DND-41 (cell line): ENCODE measurements around the gene SERPINB12.

Source experiments
- ATAC-seq: fragments of 200-7000 bp; cut with Tn5 transposase; 3 replicates; pipeline ENCODE4 v1.9.1; 2021; ENCODE audit warnings: low read depth; ENCODE audit not compliant: insufficient read depth
- DNase-seq: peaks from one replicate; pipeline ENCODE4 v3.0.0-alpha.2; 2020
- H2AFZ ChIP-seq: 2 replicates; pipeline ENCODE4 v1.6.0; 2012; ENCODE audit warnings: low read depth, low read length
- H3K27ac ChIP-seq: 2 replicates; pipeline ENCODE4 v1.5.1; 2012; ENCODE audit warnings: low read length, inconsistent platforms
- H3K27me3 ChIP-seq: fragments of 200-600 bp; sonication (generic); 2 replicates; pipeline ENCODE4 v1.6.0; 2012; ENCODE audit warnings: low read length, mild to moderate bottlenecking, inconsistent platforms; ENCODE audit not compliant: insufficient read depth, poor library complexity
- H3K36me3 ChIP-seq: 2 replicates; pipeline ENCODE4 v1.5.1; 2012; ENCODE audit warnings: low read length, inconsistent platforms; ENCODE audit not compliant: insufficient read depth
- H3K4me1 ChIP-seq: 2 replicates; pipeline ENCODE4 v1.5.1; 2012; ENCODE audit warnings: mild to moderate bottlenecking, low read length; ENCODE audit not compliant: insufficient read depth
- H3K4me2 ChIP-seq: 2 replicates; pipeline ENCODE4 v1.6.0; 2012; ENCODE audit warnings: mild to moderate bottlenecking, moderate library complexity, low read length, inconsistent platforms; ENCODE audit not compliant: insufficient read depth
- H3K4me3 ChIP-seq, 2 experiments: fragments of 200-600 bp in 1 of 2; shearing (Covaris generic) in 1 of 2; 2 replicates each; pipeline ENCODE4 v1.5.1; 2012 to 2016; ENCODE audit warnings: inconsistent platforms in 2 of 2, low read length in 2 of 2, mild to moderate bottlenecking in 2 of 2, low read depth in 1 of 2, moderate library complexity in 1 of 2
- H3K79me2 ChIP-seq: 2 replicates; pipeline ENCODE4 v1.6.0; 2012; ENCODE audit warnings: low read length, inconsistent platforms; ENCODE audit not compliant: insufficient read depth
- H3K9ac ChIP-seq: 2 replicates; pipeline ENCODE4 v1.6.0; 2012; ENCODE audit warnings: low read depth, mild to moderate bottlenecking, inconsistent platforms, low read length, moderate library complexity
- H3K9me3 ChIP-seq: 2 replicates; pipeline ENCODE4 v1.5.1; 2012; ENCODE audit warnings: low read length, moderate library complexity, mild to moderate bottlenecking, inconsistent platforms; ENCODE audit not compliant: insufficient read depth, severe bottlenecking
- H4K20me1 ChIP-seq: 2 replicates; pipeline ENCODE4 v1.6.0; 2012; ENCODE audit warnings: low read length; ENCODE audit not compliant: insufficient read depth
- EZH2 ChIP-seq: IDR thresholded peaks from 3 replicates; pipeline ENCODE4 v1.6.1; 2012; ENCODE audit warnings: borderline replicate concordance, low read depth, mild to moderate bottlenecking, moderate library complexity, low read length, inconsistent platforms; ENCODE audit not compliant: severe bottlenecking
- TF ChIP-seq, protein P1 (sequence below): IDR thresholded peaks from 2 replicates; pipeline ENCODE4 v1.5.1; 2012; ENCODE audit warnings: borderline replicate concordance, low read length, moderate library complexity, mild to moderate bottlenecking; ENCODE audit not compliant: poor library complexity, severe bottlenecking; ENCODE audit errors: extremely low read depth

SERPINB12 gene, protein sequence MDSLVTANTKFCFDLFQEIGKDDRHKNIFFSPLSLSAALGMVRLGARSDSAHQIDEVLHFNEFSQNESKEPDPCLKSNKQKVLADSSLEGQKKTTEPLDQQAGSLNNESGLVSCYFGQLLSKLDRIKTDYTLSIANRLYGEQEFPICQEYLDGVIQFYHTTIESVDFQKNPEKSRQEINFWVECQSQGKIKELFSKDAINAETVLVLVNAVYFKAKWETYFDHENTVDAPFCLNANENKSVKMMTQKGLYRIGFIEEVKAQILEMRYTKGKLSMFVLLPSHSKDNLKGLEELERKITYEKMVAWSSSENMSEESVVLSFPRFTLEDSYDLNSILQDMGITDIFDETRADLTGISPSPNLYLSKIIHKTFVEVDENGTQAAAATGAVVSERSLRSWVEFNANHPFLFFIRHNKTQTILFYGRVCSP

DNA sequence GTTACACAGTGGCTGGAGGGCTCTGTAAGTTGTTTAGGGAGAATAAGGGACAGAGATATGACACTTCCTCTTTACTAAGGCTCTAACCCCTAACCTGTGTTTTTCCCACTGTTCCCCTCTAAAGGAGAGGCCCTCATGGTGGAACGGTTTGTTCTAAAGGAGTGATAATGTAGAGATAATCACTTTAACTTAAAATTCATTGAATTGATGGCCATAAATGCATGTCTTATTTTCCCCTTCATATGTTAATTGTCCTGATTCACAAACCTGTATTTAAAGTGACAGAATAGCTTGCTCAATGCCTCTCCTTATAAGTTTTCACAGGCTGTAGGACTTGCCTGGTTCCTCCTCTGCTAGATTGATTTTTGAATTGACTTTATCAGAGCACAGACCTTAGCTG is at the start of gene SERPINB12:
TSS of gene SERPINB12 (plus strand) at position 301 of the 400 bp plus-strand sequence. CDS start 13,791 bp downstream, outside the sequence.
- DNase-seq, result no peak
- Histone ChIP-seq H3K79me2 (no peaks in the 10 kb centered on the region), H4K20me1 (no peaks in the 10 kb centered on the region), H3K27ac (no peak within 1 kb of the TSS), H3K9ac (no peak within 1 kb of the TSS), H2AFZ (no peak within 1 kb of the TSS), H3K4me2 (no peak within 1 kb of the TSS), H3K4me3 (no peak within 1 kb of the TSS), H3K9me3 (no peaks in the 10 kb centered on the region), H3K4me1 (no peaks in the 10 kb centered on the region), H3K27me3 (peaks cover 22% of the 10 kb centered on the region), H3K36me3 (no peaks in the 10 kb centered on the region)
- TF ChIP-seq, protein P1, sequence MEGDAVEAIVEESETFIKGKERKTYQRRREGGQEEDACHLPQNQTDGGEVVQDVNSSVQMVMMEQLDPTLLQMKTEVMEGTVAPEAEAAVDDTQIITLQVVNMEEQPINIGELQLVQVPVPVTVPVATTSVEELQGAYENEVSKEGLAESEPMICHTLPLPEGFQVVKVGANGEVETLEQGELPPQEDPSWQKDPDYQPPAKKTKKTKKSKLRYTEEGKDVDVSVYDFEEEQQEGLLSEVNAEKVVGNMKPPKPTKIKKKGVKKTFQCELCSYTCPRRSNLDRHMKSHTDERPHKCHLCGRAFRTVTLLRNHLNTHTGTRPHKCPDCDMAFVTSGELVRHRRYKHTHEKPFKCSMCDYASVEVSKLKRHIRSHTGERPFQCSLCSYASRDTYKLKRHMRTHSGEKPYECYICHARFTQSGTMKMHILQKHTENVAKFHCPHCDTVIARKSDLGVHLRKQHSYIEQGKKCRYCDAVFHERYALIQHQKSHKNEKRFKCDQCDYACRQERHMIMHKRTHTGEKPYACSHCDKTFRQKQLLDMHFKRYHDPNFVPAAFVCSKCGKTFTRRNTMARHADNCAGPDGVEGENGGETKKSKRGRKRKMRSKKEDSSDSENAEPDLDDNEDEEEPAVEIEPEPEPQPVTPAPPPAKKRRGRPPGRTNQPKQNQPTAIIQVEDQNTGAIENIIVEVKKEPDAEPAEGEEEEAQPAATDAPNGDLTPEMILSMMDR, result no peak
- TF ChIP-seq EZH2, result no peak
- no peak for ATAC-seq

DNA sequence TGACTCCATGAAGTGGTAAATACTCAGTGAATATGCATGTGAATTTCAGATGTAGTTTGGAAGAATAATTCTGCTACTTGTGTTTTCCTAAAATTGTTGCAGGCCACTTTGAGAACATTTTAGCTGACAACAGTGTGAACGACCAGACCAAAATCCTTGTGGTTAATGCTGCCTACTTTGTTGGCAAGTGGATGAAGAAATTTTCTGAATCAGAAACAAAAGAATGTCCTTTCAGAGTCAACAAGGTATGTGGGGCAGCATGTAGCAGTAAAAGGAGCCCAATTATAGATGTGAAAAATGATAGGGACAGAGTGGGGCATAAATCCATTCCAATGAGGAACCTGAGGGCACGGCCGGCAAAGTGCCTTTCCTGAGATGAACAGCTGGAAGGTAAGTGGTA is 49.3 kb upstream of the SERPINB12 start:
- H3K4me2 ChIP-seq, result no peak overlapping the region
- no peak overlapping the region for H3K27ac ChIP-seq
- H3K36me3 ChIP-seq, result no peaks in the 10 kb centered on the region
- no peak overlapping the region for H3K4me3 ChIP-seq
- ATAC-seq (no peak), DNase-seq (no peak)
- peaks cover 5% of the 10 kb centered on the region for H3K27me3 ChIP-seq
- H3K9ac ChIP-seq, result no peak overlapping the region
- H4K20me1 ChIP-seq, result no peaks in the 10 kb centered on the region
- H2AFZ ChIP-seq, result no peak overlapping the region
- no peaks in the 10 kb centered on the region for H3K4me1 ChIP-seq
- no peaks in the 10 kb centered on the region for H3K79me2 ChIP-seq
- no peak for TF ChIP-seq EZH2
- TF ChIP-seq, protein P1, result no peak
- H3K9me3 ChIP-seq, result no peaks in the 10 kb centered on the region

DNA sequence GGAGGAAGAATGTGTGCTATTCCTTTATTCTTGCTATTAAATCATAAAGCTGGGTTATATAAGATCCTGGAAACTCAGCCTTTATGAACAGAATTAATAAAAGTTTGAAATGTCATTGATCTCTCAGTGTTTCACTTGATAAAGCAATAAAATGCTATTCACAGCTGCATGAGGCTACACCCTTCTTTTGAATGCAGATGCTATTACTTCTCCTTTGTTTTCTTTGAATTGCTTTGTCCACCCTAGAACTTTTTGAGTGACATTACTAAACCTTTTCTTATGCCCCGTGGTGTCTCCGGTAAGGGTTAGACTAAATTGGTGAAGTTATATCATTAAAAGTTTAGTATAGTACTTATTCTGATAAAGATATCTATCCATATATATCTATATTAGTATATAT is 46.5 kb upstream of the SERPINB12 start:
- no peaks in the 10 kb centered on the region for H3K36me3 ChIP-seq
- H3K4me1 ChIP-seq, result no peaks in the 10 kb centered on the region
- H3K9me3 ChIP-seq, result no peaks in the 10 kb centered on the region
- TF ChIP-seq, protein P1, result no peak
- no peak for TF ChIP-seq EZH2
- H3K4me3 ChIP-seq, result no peak overlapping the region
- H3K9ac ChIP-seq, result no peak overlapping the region
- peaks cover 5% of the 10 kb centered on the region for H3K27me3 ChIP-seq
- no peaks in the 10 kb centered on the region for H3K79me2 ChIP-seq
- no peak overlapping the region for H3K27ac ChIP-seq
- no peak overlapping the region for H2AFZ ChIP-seq
- H3K4me2 ChIP-seq, result no peak overlapping the region
- no peak for DNase-seq
- no peak for ATAC-seq
- H4K20me1 ChIP-seq, result no peaks in the 10 kb centered on the region
